ENCODE measurements around the gene ADTRP.

DNA sequence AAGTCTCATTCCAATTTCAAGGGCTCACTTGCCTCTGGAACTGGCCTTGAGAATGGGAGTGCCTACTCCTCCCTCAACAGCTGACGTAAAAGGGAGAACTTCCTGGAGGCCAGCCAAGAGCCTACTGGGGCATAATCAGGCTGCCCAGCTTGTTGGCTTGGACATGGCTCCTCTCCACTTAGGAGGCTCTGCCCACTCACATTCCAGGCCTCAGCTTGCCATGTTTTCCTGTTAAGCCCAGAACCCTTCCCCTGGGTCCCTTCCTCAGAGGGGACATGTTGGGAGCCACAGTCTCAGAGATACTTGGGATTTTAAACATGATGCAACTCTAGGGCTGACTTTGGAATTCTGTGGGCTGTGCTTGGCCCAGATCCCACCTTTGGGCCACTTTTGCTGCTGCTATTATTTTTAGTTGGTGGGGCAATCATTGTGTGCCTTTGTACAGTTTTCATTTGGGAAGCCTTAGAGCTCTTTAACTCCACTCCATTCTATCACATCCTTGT, 31.5 kb upstream of the ADTRP start:
- TF ChIP-seq EZH2 (IDR thresholded peaks at IDR 0.05; ENCODE audit: insufficient read depth, poor library complexity, severe bottlenecking) (no peak), EZH2phosphoT487 (IDR thresholded peaks at IDR 0.05; ENCODE audit: insufficient read depth, low read depth) (no peak)
